KMS-11 (cell line): Measurements from ENCODE around the gene IDNK.

Experiments
- H2AFZ ChIP-seq: fragments of 200-600 bp; sonication (generic); 2 replicates; pipeline ENCODE4 v1.6.1; 2016; ENCODE audit warnings: antibody characterized with exemption, mixed run types, low read depth
- H3K27ac ChIP-seq: fragments of 200-600 bp; sonication (generic); 2 replicates; pipeline ENCODE4 v1.6.1; 2016; ENCODE audit warnings: mild to moderate bottlenecking, mixed run types
- H3K27me3 ChIP-seq: fragments of 200-600 bp; sonication (generic); 2 replicates; pipeline ENCODE4 v1.6.1; 2017; ENCODE audit warnings: mild to moderate bottlenecking, low read depth, mixed run types, moderate library complexity; ENCODE audit not compliant: insufficient read depth
- H3K36me3 ChIP-seq: fragments of 200-600 bp; sonication (generic); 2 replicates; pipeline ENCODE4 v1.6.1; 2017; ENCODE audit warnings: mild to moderate bottlenecking, mixed run types; ENCODE audit not compliant: insufficient read depth
- H3K4me1 ChIP-seq: fragments of 200-600 bp; sonication (generic); 2 replicates; pipeline ENCODE4 v1.6.1; 2016; ENCODE audit warnings: mild to moderate bottlenecking, low read depth, mixed run types; ENCODE audit not compliant: poor library complexity, severe bottlenecking
- H3K4me2 ChIP-seq: fragments of 200-600 bp; sonication (generic); 2 replicates; pipeline ENCODE4 v1.7.0; 2016; ENCODE audit warnings: mild to moderate bottlenecking, mixed run types
- H3K4me3 ChIP-seq: fragments of 200-600 bp; sonication (generic); IDR thresholded peaks from 2 replicates; pipeline ENCODE4 v1.6.1; 2017; ENCODE audit warnings: low read depth, low read length, mixed read lengths; ENCODE audit not compliant: insufficient read depth
- H3K79me2 ChIP-seq: fragments of 200-600 bp; sonication (generic); 2 replicates; pipeline ENCODE4 v1.6.1; 2016; ENCODE audit warnings: low read depth, mixed run types; ENCODE audit not compliant: insufficient read depth
- H3K9ac ChIP-seq: fragments of 200-600 bp; sonication (generic); 2 replicates; pipeline ENCODE4 v1.6.1; 2016; ENCODE audit warnings: mild to moderate bottlenecking, mixed run types
- H4K20me1 ChIP-seq: fragments of 200-600 bp; sonication (generic); 2 replicates; pipeline ENCODE4 v1.6.1; 2016; ENCODE audit warnings: mild to moderate bottlenecking, mixed run types; ENCODE audit not compliant: insufficient read depth
- TF ChIP-seq, protein P1 (sequence below): fragments of 200-600 bp; sonication (generic); conservative IDR thresholded peaks from 2 replicates; pipeline ENCODE4 v1.6.1; 2017; ENCODE audit warnings: low read depth, mild to moderate bottlenecking, antibody characterized with exemption, low read length, moderate library complexity, mixed read lengths

Gene IDNK

DNA sequence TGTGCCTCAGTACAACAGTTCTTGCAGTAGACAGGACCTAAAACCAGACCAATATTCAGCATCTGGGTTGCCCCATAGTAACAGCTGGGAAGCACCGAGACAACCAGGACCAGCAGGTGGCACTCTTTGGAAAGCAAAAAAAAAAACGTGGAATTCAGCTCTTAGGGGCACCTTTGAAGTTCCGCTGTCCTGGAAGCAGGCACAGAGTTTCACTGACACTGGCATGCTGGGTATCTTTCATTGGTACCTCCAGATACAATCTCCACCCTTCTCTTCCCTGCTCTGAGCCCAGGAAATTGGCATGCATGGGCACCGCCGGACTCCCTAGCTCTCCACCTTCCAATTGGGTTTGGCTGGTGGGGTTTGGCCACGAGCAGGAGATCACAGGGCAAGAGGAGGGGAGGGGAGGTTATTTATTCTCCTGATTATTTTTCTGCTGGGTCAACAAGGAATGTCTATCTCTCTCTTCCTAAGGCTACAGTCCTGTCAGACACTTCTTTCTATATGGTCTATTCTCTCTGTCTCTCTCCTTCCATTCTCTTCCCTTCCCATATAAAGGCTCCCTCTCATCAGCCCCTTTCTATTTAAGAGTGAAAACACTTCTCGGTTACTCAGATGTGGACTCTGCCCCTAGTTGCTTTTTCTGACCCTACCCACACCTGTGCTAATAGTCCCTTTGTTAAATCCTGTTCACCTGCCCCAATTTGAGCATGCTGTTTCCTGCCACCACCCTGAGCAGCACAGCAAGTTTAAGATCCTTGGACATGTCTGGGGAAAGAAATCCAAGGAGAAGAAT, 1.9 kb upstream of the IDNK start:
- Histone ChIP-seq H3K36me3 (no peaks in the 10 kb centered on the region), H3K4me3 (no peak overlapping the region), H3K9ac (no peak overlapping the region), H4K20me1 (no peaks in the 10 kb centered on the region), H3K79me2 (0 out of 2 replicates have a peak, but pooled peaks cover 4% of the 10 kb centered on the region), H3K27ac (no peak overlapping the region), H3K27me3 (no peaks in the 10 kb centered on the region), H3K4me1 (peaks cover 10% of the 10 kb centered on the region), H3K4me2 (no peak overlapping the region), H2AFZ (no peak overlapping the region)
- TF ChIP-seq, protein P1, sequence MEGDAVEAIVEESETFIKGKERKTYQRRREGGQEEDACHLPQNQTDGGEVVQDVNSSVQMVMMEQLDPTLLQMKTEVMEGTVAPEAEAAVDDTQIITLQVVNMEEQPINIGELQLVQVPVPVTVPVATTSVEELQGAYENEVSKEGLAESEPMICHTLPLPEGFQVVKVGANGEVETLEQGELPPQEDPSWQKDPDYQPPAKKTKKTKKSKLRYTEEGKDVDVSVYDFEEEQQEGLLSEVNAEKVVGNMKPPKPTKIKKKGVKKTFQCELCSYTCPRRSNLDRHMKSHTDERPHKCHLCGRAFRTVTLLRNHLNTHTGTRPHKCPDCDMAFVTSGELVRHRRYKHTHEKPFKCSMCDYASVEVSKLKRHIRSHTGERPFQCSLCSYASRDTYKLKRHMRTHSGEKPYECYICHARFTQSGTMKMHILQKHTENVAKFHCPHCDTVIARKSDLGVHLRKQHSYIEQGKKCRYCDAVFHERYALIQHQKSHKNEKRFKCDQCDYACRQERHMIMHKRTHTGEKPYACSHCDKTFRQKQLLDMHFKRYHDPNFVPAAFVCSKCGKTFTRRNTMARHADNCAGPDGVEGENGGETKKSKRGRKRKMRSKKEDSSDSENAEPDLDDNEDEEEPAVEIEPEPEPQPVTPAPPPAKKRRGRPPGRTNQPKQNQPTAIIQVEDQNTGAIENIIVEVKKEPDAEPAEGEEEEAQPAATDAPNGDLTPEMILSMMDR, result peak; percentile 66

DNA sequence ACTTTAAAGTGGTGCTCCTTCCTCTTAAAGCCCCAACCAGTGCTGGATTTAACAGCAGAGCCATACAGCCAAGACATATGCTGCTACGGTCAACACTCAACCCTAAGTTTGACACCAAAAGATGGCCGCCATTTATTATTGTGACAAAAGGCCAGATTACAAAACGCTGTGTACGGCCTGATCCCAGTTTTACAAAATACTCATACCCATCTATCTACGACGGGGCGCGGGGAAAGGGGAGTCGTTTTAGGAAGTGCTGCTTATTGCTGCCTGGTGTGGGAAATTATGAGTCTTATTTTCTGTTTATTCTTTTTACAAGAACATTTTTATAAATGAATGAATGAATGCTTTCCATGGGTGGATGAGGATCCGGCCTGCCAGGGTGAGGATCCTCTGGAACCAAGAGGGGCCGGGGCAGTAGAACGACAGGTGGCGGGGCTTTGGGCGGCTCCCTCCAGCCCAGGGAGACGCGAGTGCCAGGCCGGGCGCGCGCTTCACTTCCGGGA, 457 bp upstream of the IDNK start:
- Histone ChIP-seq H4K20me1 (no peaks in the 10 kb centered on the region), H2AFZ (peak overlapping the region; percentile 96), H3K9ac (peak overlapping the region; percentile 98), H3K27ac (peak overlapping the region; percentile 85), H3K4me2 (peak overlapping the region; percentile 16; the same call in 1 of the 2 replicates), H3K36me3 (no peaks in the 10 kb centered on the region), H3K79me2 (0 out of 2 replicates have a peak, but pooled peaks cover 4% of the 10 kb centered on the region), H3K27me3 (no peaks in the 10 kb centered on the region), H3K4me3 (no peak overlapping the region), H3K4me1 (peaks cover 10% of the 10 kb centered on the region)
- TF ChIP-seq, protein P1, result no peak

DNA sequence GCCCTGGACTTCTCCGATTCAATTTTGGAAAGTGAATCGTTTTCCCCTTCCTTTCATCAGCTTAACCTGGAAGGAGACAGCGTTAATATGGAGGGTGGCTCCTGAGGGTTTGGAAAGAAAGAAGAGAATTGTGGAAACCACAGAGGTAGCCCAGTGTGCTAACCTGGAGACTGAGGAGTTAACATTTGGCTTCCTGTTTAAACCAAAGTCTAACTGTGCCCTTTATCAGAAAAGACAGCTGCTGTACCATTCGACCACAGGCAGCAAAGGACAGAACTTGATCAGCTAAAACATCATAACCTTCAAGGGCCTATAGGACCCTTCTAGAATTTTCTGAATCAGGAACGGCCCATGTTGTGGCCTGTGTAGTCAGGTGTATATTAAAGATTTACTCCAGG, 735 bp downstream of the IDNK start:
- TF ChIP-seq, protein P1, result no peak
- Histone ChIP-seq H3K27ac (peak overlapping the region; percentile 85), H3K36me3 (no peaks in the 10 kb centered on the region), H3K4me2 (peak overlapping the region; percentile 96), H3K4me3 (no peak overlapping the region), H3K4me1 (peaks cover 10% of the 10 kb centered on the region), H4K20me1 (no peaks in the 10 kb centered on the region), H2AFZ (peak overlapping the region; percentile 96), H3K79me2 (0 out of 2 replicates have a peak, but pooled peaks cover 4% of the 10 kb centered on the region), H3K27me3 (no peaks in the 10 kb centered on the region), H3K9ac (peak overlapping the region; percentile 98)

DNA sequence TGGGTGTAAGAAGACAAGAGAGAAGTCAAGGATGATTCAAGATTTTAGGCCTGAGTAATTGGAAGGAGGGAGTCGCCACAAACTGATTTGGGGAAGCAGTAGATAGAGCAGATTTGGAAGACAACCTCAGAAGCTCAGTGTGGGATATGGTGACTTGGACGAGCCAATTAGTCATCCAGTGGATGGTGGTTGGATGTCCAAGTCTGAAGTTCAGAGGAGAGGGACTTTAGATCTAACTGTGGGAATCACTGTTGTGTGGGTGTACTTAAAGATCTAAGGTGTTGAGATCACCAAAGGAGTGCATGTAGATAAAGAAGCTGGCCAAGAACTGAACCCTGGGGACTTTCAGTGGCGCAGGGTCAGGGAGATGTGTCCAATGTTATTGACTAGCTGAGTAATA, 2.2 kb downstream of the IDNK start:
- Histone ChIP-seq H2AFZ (no peak overlapping the region), H3K27ac (no peak overlapping the region), H3K79me2 (0 out of 2 replicates have a peak, but pooled peaks cover 4% of the 10 kb centered on the region), H4K20me1 (no peaks in the 10 kb centered on the region), H3K36me3 (no peaks in the 10 kb centered on the region), H3K4me2 (no peak overlapping the region), H3K27me3 (no peaks in the 10 kb centered on the region), H3K9ac (no peak overlapping the region), H3K4me3 (no peak overlapping the region), H3K4me1 (peaks cover 17% of the 10 kb centered on the region)
- TF ChIP-seq, protein P1, result no peak
